Loucy (cell line): Measurements from ENCODE around the gene HS3ST5.

Source experiments
- CTCF ChIP-seq: fragments of 200-600 bp; sonication (generic); conservative IDR thresholded peaks from 2 replicates; pipeline ENCODE4 v1.5.1; 2014; ENCODE audit warnings: mild to moderate bottlenecking, antibody characterized with exemption, low read length
- EZH2phosphoT487 ChIP-seq: fragments of 200-600 bp; IDR thresholded peaks from 2 replicates; pipeline ENCODE4 v1.6.1; 2018; ENCODE audit warnings: antibody characterized with exemption, mild to moderate bottlenecking, moderate library complexity, borderline replicate concordance

GRCh38 chr6:114228675-114229074 is 114.1 kb downstream of the HS3ST5 start:
- TF ChIP-seq CTCF: no peak
- TF ChIP-seq EZH2phosphoT487: no peak
